CD4-positive, alpha-beta T cell treated with Interleukin-15 for 1 hour (primary cell): Measurements from ENCODE around the gene APBA2.
A peak's percentile ranks its signal among the peaks of the same experiment; 100 is the strongest.

ENCODE experiments used
- DNase-seq: peaks from one replicate; pipeline ENCODE4 v3.0.0-alpha.2; 2020

Gene APBA2

DNA sequence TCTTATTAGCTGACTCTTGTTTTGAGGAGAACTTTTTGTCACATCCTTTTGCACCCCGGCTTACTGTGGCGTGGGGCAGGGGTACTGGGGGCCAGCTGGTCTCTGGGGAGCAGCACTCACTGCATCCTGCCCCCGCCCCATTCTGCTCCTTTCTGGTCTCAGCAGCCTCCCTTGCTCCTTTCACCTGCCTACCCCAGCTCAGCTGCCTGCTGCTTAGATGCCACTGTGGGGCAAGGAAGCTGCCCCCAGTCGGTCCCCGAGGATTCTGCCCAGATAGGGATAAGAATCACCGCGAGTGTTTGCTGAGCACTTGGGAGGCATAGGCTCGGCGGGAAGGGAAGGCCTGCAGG is 32.0 kb downstream of the APBA2 start:
- DNase-seq, result no peak

DNA sequence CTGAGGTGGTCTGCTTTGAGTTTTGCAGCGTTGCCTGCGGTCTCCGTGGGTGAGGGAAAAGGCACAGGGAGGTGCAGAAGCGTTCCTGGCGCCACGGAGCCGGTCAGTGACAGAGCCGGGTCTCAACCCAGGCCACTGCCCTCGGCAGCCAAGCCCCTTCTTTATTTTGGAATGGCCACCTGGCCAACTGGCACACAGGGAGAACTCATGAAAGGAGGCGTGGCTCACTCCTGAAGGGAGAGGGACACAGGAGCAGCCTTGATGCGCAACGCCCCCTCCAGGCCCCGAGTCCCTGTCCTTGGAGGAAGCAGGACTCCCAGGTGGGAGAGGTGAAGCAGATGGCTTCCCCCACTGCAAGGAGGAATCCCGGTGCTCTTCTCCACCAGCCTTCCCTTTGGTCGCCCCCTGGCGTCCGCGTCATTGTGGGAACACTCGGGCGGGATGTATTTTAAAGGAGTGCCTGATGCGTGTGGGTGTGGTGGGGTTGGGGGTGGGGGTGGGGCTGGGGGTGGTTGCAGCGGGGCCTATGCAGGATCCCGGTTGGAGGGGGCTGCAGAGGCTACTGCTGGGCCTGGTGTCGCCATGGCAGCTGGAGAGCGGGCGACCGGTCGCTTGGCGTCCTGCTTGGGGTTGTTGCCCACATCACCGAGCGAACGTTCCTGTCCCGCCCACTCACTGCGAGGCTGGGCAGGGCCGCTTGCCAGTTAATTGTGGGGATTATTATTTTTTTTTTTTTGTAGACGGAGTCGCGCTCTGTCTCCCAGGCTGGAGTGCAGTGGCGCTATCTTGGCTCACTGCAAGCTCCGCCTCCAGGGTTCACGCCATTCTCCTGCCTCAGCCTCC is 32.6 kb downstream of the APBA2 start:
- DNase-seq, result no peak

DNA sequence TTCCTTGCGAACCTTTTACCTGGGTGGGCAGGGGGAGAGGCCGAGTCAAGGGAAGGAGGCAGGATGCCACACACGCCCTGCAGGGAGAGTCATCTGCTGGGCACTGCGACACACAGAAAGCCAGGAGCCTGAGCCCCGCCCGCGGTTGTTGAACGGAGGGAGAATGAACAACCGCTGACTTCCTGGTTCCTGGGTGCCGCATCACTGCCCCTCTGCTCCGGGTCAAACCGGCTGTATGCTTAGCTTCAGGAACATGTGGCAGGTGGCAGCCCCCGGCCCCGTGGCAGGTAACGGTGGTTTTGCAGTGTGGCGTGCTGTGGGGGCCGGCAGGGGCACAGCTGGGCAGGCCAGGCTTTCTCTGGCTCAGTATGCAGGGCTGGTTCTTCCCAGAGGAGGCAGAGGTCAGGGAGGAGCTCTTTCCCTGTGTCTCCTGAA is 33.4 kb downstream of the APBA2 start:
- no peak for DNase-seq

DNA sequence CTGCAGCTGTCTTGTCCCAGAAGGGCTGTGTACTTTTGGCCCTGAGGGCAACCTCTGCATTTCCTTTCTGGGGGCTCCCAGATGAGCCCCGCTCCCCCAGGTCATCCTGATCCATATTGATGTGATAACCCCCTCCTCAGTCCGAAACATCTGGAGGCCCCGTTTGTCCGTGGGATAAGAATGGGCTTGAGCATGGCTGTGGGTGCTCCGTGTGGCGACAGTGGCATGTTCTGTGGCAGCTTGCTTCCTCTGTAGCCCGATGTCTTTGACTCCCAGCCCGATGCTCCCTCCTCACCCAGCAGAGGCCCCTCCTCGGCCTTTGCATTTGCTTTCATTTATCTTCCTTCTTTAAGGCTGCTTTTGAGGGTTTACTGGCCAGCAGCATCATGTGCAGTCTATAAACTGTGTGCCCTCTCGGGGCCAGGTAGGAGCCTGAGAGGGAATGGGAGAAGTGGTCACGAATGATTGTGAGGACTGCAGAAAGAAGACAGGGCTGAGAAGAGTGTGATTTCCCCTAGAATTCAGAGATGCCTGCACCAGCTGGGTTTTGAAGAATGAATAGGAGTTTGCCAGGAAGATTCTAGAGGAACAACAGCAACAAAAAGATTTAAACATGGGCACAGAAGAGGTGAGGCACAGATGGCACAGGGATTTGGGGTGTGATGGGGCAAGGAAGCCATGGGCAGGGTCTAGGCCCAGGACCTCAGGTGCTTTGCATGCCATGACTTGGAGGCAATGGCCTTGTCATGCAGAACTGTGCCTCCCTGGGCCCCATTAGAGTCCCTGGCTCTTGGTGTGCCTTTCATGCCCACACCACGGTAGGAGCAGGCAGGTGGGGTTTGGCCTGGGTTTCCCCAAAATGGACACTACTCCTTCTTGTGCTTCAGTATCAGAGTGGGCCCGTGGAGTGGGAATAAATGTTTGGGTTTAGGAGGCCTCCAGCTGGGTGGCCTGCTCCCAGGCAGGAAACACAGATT is 34.2 kb downstream of the APBA2 start:
- DNase-seq, result no peak

DNA sequence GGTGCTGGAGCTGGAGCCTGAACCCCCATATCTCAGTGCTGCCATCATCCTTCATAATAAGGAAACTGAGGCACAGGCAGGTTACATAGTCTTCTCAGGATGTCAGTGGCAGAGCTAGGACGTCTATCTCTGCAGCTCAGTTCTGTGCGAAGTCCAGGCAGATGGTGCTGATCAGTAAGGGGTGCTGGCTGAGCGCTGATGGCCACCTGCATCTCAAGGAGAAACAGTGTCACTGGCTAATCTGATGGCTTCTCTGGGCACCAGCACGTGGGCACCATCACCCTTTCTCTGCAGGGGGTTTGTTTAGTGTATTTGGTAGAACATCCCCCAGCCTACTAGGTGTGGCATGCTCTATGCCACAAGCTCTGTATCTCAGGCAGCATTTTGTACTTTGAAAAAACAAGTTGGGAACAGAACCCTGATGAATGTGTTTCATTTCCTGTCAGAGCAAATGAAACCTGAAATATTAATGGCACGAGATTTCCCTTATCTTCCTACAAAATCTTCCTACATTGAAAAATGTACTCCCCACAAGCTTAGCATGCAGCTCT is 35.1 kb downstream of the APBA2 start:
- DNase-seq, result no peak

DNA sequence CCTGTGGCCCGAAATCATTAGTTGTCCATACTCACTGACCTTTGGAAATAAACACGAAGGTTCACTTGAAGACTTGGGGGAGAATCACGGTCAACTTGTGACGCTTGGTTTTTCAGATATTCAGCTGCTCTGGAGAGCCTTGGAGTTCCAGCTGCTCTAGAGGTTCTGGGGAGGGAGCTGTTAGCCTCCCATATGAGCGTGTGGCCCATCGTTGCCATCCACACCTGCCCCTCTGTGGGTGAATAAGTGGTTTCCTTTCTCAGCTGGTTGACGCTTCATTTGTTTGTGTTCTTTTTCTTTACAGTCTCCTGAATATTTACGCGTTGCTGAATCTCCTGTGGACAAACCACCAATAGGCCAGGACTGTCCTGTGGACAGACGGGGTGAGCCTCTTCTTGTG is 35.6 kb downstream of the APBA2 start:
- DNase-seq, result no peak

DNA sequence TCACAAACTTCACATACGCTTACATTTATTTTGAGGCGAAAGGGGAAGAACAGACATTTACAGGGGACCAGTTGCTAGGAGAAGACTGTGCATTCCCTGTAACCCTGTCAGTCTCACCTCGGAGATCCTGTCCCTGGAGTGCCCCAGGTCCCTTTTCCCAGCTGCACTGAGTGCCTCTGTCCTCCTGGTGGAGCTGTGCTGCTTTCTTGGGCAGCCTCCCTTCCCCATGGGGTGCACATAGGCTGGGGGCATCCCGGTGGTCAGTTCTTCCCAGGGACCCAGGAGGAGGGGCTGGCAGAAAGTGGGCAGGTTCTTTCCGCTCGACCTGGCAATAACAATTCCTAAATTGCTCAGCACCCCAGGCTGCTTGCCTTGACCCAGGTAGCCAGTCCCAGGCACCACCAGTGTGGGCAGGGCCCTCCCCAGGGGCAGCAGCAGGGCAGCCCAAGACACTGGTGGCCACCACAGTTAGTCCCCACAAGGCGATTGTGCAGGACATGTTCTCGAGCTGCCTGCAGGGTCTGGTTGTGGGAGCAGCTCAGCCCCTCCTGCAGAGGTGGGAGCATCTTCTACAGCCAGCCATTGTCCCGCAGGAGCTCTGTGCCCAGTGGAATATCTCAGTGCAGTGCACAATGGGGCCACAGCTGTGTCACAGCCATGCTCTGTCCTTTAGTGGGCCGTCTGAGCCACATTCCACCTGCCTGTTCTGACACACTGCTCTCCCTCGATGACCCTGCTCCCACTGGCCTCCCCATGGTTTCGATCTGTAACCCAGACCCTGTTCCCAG is 36.3 kb downstream of the APBA2 start:
- no peak for DNase-seq

DNA sequence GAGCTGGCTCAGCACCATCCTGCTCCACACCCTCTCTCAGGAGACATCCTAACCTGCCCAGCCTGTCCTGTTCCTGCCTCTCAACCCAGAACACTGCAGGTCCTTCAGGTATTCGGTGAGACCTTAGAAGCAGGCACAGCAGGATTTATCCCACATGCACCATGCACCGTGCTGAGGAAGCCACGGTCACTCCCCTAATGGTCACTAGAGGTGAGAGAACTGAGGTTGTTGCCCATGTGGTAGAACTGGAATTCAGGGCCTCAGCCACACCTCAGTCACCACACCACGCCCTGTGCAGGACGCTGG is 36.9 kb downstream of the APBA2 start:
- DNase-seq, result no peak

DNA sequence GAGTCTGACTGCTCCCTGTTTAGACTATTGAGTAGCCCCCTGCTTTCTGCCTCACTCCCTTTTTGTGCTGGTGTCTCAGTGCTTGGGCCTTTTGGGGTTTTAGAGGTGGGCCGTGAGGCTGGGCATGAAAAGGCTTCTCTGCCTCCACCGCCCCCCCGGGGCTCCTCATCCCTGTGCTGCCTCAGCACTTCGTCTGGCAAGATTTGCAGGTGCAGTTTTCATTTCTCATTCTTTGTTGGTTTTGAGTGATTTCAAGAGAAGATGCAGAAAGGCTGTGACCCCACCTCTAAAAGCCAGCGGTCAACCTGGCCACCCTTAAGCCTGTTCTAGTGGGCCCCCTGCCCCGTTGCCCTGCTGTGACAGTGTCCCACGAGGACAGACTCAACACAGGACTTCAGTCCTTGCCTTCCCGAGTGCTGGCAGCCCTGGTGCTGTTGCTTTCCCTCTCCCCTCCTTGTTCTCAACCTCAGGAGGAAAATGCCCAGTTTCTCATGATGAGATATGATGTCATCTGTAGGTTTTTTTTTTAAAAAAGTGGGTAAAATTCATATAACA is 38.0 kb downstream of the APBA2 start:
- DNase-seq, result no peak

DNA sequence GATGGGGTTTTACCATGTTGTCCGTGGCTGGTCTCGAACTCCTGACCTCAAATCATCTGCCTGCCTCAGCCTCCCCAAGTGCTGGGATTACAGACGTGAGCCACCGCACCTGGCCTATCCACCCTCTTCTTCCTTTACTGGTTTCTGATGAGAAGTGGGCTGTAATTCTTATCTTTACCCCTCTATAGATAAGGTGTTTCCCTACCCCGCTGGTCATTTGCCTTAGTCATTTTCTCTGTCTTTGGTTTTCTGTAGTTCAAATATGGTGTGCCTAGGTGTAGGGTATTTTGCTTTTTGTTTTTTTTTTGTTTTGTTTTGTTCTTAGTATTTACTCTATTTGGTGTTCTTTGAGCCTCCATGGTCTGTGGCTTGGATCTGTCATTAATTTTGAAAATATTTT is 41.3 kb downstream of the APBA2 start:
- DNase-seq, result no peak

DNA sequence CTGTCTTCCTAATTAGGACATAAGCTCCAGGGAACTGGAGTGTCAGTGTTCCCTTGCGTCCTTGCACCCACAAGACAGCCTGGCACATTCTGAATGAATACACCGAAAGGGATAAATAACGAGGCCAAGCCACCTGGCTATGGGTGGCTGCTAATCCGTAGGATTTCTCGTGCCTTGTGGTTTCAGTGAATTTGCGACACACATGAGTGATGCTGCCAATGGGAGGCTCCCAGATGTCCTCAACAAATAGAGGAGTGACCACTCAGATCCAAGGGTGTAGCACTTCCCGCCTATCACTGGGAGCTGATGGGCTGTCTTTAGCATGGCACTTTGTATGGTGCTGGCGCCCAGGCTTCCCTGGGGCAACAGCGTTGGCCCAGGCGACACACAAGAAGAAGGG is 43.4 kb downstream of the APBA2 start:
- no peak for DNase-seq

DNA sequence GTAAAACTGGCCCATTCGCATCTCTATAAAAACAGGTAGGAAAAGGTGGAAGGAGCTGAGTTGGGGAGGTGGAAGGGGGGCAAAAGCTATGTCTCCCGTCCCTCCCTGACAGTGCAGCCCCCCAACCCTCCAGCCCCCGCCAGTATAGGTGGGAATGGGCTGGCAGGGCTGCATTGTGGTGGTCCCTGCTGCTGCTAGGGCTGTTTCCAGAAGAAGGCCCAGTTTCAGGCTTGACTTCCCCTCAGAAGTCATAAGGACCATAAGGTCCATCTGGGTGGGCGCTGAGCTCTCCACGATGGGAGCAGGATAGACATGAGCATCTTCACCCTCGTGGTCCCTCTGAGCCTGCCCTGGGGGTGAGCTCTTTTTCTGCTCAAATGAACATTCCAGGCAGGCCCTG is 44.2 kb downstream of the APBA2 start:
- no peak for DNase-seq

DNA sequence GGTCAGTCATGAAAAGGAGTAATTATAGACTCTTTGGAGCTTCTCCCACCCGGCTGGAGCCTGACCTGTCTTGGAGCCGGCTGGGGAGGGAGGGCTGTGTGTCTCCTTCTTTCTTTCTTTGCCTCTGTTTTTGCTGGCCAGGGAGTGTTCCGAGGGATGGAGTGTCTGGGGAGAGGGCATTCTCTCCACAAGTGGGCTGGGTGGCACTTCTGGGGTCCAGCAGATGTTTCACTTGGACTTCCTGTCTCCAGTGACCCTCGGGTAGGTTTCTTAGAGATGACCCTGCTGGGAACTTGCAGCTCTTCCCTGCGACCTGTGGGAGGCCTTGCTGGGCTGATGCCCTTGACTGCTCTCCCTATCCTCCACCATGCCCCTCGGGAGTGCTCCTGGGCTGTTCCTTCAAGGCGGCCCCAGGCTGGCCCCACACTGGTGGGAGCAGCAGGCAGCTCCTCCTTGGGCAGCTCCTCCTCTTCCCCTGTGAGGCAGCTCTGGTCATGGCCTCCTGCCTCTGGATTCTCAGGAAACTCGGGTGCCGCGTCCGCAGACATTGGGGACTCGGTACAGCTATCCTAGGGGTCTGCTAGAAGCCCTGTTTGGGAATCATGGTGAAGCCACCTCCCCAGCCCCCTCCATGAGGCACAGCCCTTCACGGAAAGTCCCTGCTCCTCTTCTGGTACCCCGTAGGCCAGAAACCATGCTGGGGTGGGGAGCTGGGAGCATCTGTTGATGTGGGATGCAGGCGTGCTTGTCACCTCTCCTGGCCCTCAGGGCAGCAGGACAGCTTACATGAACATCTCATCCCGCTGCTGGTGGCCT is 44.9 kb downstream of the APBA2 start:
- DNase-seq, result no peak

DNA sequence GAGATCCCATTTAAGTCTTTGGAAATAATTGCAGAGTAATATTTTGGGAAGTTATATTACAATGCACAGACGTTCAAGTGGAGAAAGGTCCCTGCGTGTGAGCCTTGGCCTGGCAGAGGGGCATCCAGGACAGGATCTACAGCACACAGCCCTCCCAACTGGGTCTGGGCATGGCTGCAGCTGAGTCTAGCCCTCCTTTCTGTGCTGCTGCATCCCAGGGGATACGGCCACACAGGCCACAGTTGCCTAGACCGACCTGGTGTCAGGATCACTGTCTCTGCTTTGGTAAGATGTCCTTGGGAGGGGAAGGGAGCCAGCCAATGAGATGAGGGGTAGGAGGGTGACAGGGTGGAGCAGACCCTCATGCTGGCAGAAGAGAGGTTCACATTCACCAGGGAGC is 46.1 kb downstream of the APBA2 start:
- DNase-seq, result no peak

DNA sequence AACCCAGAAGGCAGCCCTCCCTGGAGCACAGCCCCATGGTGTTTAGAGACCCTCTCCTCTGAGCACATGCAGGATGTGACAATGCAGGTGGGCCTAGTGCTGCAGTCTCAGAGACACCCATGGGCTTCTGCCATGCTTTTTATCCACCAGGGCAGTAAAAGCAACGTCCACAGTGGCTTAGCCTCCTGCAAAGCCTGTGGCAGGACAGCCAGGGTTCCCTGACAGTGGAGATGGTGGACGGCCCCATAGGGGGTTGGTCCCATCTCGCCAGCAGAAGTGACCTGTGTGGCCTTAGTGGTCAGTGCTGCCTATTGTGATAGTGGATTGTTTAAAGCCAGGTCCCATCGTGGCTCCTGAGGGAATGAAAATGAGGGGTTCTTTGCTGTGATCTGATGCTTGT is 46.6 kb downstream of the APBA2 start:
- no peak for DNase-seq

DNA sequence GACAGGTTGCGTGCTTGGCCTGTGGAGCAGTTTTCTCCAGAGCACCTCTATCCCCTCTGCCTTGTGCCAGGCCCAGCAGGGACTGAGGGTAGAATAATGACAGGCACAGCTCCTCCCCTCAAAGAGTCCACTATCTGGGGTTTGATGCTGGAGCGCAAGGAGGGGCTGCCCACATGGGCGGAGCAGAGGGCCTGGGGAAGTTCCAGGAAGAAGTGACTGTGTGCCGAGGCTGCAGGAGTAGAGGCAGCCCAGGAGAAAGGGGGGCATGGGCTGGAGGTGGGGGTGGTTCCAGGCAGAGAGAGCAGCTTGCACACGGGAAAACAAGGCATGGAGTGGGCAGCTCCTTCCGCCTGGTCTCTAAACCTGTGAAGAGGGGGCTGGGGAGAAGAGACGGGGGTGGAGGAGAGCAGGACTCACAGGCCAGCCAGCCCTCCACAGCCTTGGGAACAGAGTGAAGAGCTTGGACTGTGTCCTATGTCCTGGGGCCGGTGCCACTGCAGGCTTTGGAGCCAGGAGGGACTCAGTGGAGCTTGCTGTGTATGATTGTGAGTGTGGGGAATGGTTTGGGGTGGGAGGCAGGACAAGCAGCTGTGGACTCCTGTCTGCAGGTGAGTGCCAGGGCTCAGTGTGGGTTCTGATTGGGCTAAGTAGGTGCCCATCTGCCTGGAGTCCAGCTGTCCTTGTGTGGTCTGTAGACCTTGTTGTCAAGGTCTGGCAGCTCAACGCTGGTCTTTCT is 48.1 kb downstream of the APBA2 start:
- no peak for DNase-seq

DNA sequence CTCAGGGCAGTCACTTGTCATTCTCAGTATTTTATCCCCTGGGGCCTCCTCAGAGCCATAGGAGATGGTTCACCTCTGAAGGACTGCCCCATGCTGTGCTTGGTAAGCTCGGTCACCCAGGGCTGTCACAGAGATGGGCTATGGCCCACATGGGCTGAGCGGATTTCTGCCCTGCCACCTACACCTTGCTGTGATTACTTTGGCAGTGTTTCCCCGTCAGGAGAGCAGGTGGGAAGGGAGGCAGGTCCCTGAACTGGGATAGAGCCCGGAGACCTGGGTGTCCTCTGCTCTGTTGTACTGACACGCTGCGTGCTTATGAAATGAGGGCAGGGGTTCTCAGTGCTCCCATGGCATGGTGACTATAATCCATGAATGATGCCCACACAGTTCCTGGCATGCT is 48.9 kb downstream of the APBA2 start:
- DNase-seq, result no peak

DNA sequence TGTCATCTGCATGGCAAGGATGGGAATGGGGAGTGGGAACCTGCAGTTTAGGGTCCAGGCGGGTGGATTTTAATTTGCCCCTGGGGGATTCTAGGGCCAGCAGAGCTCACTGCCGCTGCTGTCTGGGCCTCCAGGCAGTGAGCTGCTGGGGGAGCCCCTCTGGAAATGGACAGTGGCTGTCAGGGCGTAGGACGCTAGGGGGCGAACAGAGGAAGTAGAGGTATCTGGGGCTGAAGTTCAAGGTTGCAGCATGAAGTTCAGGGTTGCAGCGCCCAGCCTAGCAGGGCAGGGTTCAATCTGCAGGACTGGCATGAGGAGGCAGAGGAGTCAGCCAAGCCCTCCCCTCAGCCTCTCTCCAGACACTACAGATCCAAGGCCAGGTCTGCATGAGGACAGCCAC is 49.5 kb downstream of the APBA2 start:
- DNase-seq, result peak; percentile 45

DNA sequence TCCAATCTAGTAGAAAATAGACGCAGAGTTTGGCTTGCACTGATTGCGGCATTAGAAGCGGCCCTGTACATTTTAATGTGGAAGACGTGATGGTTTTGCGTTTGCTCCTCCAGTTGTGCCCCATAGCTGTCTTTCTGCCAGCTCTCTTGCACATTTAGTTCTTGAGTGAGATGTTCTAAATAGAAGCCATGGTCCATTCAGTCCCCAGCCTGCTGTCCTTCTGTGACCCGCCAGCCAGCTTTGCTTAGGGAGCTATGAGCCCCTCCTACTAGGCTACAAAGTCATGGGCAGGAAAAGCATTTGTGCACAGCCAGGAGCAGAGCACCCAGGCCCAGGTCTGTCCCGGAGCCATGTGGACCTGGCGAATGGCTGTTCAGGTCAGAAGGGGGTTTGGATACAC is 50.3 kb downstream of the APBA2 start:
- no peak for DNase-seq

DNA sequence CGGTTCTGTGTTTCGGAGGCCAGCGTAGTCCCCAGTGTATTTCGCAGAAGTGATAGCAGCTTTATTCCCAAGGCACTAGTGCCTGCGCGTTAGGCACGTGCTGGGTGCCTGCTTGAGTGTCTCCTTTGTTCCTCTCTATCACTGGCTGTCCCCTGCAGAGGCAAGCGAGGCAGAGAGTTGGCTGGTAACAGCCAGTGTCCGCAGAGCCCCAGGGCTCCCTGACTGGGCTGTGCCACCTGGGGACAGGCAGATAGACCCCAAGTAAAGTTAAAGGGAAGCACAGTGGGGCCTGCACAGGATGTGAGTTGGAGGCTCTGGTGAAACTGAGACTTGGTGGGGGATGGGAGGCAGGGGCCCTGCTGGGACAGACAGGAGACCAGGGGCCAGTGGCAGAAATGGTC is 50.7 kb downstream of the APBA2 start:
- no peak for DNase-seq

DNA sequence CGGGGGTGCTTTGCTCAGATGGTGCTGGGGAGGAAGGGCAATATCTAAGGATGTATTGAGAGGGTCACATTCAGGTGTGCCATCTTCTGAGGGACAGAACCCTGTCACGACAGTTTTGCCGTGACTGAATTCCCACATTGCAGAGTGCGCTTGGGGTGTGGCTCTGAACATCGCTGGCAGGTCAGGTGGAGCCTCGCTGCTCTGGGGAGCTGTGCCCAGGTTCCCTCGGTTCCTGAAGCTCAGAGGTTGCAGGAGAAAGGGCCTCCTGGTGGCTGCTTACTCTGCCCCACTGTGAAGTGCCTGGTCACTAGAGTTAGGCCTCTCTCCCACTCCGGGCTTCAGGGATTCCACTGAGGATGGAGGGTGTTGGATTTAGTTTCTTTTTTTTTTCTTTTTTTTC is 51.5 kb downstream of the APBA2 start:
- no peak for DNase-seq
